ENCODE data around the gene TMEM14A.

DNA sequence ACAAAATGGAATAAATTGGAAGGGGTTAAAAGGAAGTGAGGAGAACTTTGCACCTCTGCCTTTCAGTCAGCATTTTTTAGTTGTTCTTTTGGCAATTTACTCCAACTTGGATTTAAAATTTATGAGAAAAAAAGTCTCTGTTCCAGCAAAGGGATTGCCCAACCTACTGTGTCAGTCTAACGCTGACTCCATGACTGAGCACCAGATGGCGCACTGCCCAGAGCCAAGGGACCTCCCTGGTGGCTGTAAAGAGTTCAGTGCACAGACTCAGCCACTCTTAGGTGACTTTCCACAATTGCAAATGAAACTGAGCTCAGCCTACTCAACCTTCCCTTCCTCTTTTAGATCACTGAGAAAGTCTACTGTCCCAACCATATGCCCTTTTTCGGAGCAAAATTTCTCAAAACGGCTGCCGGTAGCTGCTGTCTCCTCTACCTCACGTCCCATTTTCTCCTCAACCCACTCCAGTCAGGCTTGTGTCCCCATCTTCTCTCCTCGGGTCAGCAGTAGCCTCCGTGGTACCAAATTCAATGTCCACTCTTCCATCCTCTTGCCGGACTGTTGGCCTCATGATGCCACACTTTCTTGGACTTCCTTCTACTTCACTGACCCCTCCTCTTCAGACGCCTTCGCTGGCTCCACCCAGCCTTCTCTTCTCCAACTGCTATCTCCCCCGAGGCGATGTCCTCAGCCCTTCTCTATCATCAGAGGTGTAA lies 53.7 kb downstream of the TMEM14A start:
- TF ChIP-seq, protein P1, sequence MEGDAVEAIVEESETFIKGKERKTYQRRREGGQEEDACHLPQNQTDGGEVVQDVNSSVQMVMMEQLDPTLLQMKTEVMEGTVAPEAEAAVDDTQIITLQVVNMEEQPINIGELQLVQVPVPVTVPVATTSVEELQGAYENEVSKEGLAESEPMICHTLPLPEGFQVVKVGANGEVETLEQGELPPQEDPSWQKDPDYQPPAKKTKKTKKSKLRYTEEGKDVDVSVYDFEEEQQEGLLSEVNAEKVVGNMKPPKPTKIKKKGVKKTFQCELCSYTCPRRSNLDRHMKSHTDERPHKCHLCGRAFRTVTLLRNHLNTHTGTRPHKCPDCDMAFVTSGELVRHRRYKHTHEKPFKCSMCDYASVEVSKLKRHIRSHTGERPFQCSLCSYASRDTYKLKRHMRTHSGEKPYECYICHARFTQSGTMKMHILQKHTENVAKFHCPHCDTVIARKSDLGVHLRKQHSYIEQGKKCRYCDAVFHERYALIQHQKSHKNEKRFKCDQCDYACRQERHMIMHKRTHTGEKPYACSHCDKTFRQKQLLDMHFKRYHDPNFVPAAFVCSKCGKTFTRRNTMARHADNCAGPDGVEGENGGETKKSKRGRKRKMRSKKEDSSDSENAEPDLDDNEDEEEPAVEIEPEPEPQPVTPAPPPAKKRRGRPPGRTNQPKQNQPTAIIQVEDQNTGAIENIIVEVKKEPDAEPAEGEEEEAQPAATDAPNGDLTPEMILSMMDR (IDR thresholded peaks at IDR 0.05 in 2 of 3, conservative IDR thresholded peaks at IDR 0.05 in 1 of 3; ENCODE audit: insufficient read depth in 2 of 3, low read depth in 1 of 3, low read length in 3 of 3) = peak; percentile 90 to 98 (median 92)
- TF ChIP-seq, protein P2, sequence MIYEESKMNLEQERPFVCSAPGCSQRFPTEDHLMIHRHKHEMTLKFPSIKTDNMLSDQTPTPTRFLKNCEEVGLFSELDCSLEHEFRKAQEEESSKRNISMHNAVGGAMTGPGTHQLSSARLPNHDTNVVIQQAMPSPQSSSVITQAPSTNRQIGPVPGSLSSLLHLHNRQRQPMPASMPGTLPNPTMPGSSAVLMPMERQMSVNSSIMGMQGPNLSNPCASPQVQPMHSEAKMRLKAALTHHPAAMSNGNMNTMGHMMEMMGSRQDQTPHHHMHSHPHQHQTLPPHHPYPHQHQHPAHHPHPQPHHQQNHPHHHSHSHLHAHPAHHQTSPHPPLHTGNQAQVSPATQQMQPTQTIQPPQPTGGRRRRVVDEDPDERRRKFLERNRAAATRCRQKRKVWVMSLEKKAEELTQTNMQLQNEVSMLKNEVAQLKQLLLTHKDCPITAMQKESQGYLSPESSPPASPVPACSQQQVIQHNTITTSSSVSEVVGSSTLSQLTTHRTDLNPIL (CRISPR knock-in tag; IDR thresholded peaks at IDR 0.05) = no peak
- TF ChIP-seq POLR2AphosphoS5 (IDR thresholded peaks at IDR 0.05; ENCODE audit: control insufficient read depth, insufficient read depth, low read depth, low read length) (no peak), SMARCB1 (IDR thresholded peaks at IDR 0.05; ENCODE audit: insufficient read length, low read depth) (no peak), ZFP36 (IDR thresholded peaks at IDR 0.05; ENCODE audit: low read depth, low read length, partially characterized antibody) (no peak), ZBTB1 (CRISPR knock-in tag; IDR thresholded peaks at IDR 0.05; ENCODE audit: borderline replicate concordance, low read depth) (no peak), POLR2A (conservative IDR thresholded peaks at IDR 0.05) (no peak), ZNF589 (CRISPR knock-in tag; IDR thresholded peaks at IDR 0.05; ENCODE audit: low read depth) (no peak), CEBPB (tag; IDR thresholded peaks at IDR 0.05) (peak; percentile 96), NRF1 (conservative IDR thresholded peaks at IDR 0.05 in 1 of 2, IDR thresholded peaks at IDR 0.05 in 1 of 2) (no peak; a peak in 1 of 4 replicates), RFX1 (IDR thresholded peaks at IDR 0.05) (no peak)
- TF ChIP-seq, protein P3, sequence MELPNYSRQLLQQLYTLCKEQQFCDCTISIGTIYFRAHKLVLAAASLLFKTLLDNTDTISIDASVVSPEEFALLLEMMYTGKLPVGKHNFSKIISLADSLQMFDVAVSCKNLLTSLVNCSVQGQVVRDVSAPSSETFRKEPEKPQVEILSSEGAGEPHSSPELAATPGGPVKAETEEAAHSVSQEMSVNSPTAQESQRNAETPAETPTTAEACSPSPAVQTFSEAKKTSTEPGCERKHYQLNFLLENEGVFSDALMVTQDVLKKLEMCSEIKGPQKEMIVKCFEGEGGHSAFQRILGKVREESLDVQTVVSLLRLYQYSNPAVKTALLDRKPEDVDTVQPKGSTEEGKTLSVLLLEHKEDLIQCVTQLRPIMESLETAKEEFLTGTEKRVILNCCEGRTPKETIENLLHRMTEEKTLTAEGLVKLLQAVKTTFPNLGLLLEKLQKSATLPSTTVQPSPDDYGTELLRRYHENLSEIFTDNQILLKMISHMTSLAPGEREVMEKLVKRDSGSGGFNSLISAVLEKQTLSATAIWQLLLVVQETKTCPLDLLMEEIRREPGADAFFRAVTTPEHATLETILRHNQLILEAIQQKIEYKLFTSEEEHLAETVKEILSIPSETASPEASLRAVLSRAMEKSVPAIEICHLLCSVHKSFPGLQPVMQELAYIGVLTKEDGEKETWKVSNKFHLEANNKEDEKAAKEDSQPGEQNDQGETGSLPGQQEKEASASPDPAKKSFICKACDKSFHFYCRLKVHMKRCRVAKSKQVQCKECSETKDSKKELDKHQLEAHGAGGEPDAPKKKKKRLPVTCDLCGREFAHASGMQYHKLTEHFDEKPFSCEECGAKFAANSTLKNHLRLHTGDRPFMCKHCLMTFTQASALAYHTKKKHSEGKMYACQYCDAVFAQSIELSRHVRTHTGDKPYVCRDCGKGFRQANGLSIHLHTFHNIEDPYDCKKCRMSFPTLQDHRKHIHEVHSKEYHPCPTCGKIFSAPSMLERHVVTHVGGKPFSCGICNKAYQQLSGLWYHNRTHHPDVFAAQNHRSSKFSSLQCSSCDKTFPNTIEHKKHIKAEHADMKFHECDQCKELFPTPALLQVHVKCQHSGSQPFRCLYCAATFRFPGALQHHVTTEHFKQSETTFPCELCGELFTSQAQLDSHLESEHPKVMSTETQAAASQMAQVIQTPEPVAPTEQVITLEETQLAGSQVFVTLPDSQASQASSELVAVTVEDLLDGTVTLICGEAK (IDR thresholded peaks at IDR 0.05) = no peak
- TF ChIP-seq, protein P3 (CRISPR knock-in tag; IDR thresholded peaks at IDR 0.05) = no peak
- TF ChIP-seq, protein P4, sequence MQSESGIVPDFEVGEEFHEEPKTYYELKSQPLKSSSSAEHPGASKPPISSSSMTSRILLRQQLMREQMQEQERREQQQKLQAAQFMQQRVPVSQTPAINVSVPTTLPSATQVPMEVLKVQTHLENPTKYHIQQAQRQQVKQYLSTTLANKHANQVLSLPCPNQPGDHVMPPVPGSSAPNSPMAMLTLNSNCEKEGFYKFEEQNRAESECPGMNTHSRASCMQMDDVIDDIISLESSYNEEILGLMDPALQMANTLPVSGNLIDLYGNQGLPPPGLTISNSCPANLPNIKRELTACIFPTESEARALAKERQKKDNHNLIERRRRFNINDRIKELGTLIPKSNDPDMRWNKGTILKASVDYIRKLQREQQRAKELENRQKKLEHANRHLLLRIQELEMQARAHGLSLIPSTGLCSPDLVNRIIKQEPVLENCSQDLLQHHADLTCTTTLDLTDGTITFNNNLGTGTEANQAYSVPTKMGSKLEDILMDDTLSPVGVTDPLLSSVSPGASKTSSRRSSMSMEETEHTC (IDR thresholded peaks at IDR 0.05) = no peak
- TF ChIP-seq, protein P5, sequence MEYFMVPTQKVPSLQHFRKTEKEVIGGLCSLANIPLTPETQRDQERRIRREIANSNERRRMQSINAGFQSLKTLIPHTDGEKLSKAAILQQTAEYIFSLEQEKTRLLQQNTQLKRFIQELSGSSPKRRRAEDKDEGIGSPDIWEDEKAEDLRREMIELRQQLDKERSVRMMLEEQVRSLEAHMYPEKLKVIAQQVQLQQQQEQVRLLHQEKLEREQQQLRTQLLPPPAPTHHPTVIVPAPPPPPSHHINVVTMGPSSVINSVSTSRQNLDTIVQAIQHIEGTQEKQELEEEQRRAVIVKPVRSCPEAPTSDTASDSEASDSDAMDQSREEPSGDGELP (CRISPR knock-in tag; IDR thresholded peaks at IDR 0.05; ENCODE audit: borderline replicate concordance) = 0 out of 2 replicates have a peak, but pooled peaks have one; percentile 13

All from K562 (cell line).